Dermis blood vessel endothelial cell (primary cell): ENCODE results near the gene CEND1. TPM values are rescaled to one million over a fixed set of nuclear protein-coding genes. Genes with fewer than 3 reads are reported as not detected.

Experiments used
- DNase-seq: peaks from one replicate; pipeline ENCODE4 v3.0.0; 2010
- total RNA-seq: library from RNA; depleted of rRNA; stranded (reverse); fragments of >200 nt; gene quantifications from 2 replicates; pipeline ENCODE4 v1.2.3, GENCODE V29; 2014

CEND1 gene
- total RNA-seq, 1 donor from 2014 or later = 0.17 TPM

- peak; percentile 61 for DNase-seq
Measured at GRCh38 chr11:811446-812245, 21.8 kb upstream of the CEND1 start.

GRCh38 chr11:810040-810567 lies 20.2 kb upstream of the CEND1 start:
- no peak for DNase-seq

GRCh38 chr11:809287-810039 lies 19.6 kb upstream of the CEND1 start, which contains the start of gene RPLP2:
Gene RPLP2 (plus strand): TSS chr11:809967. CDS start chr11:810235, 268 bp downstream.
- DNase-seq = peak; percentile 98

GRCh38 chr11:808427-809286 lies 18.8 kb upstream of the CEND1 start:
- DNase-seq = no peak

GRCh38 chr11:804599-804964 lies 14.7 kb upstream of the CEND1 start:
- DNase-seq = no peak

- DNase-seq = no peak
Measured at GRCh38 chr11:803770-804598, 14.1 kb upstream of the CEND1 start.

GRCh38 chr11:803467-803742 lies 13.5 kb upstream of the CEND1 start:
- no peak for DNase-seq

- DNase-seq = no peak
Measured at GRCh38 chr11:802693-803466, 13.0 kb upstream of the CEND1 start.

- DNase-seq = no peak
Measured at GRCh38 chr11:802018-802617, 12.2 kb upstream of the CEND1 start.

GRCh38 chr11:801097-801780 lies 11.3 kb upstream of the CEND1 start:
- DNase-seq = no peak

- DNase-seq = no peak
Measured at GRCh38 chr11:800473-800872, 10.6 kb upstream of the CEND1 start.

- no peak for DNase-seq
Measured at GRCh38 chr11:799641-800316, 9.9 kb upstream of the CEND1 start.

- DNase-seq = peak; percentile 88
Measured at GRCh38 chr11:798093-798713, 8.3 kb upstream of the CEND1 start, which contains the start of gene SLC25A22. Gene SLC25A22 (minus strand): TSS chr11:798281. CDS start chr11:795006, 3,275 bp downstream.

- DNase-seq = peak; percentile 77
Measured at GRCh38 chr11:797296-798092, 7.6 kb upstream of the CEND1 start.

- DNase-seq = no peak
Measured at GRCh38 chr11:796565-797295, 6.8 kb upstream of the CEND1 start.

- peak; percentile 74 for DNase-seq
Measured at GRCh38 chr11:795634-796564, 6.0 kb upstream of the CEND1 start.
